GM18499 (cell line): Measurements from ENCODE around the gene IGSF23.

Experiments
- ATAC-seq: cut with Tn5 transposase; IDR thresholded peaks from one replicate; pipeline ENCODE4 v1.9.1; 2021; ENCODE audit warnings: moderate number of reproducible peaks; ENCODE audit not compliant: insufficient read depth, unreplicated experiment

Gene IGSF23, protein sequence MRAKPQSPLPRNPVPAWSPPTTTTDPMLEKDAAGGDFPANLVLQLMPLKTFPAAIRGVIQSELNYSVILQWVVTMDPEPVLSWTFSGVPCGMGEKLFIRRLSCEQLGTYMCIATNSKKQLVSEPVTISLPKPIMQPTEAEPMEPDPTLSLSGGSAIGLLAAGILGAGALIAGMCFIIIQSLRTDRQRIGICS

DNA sequence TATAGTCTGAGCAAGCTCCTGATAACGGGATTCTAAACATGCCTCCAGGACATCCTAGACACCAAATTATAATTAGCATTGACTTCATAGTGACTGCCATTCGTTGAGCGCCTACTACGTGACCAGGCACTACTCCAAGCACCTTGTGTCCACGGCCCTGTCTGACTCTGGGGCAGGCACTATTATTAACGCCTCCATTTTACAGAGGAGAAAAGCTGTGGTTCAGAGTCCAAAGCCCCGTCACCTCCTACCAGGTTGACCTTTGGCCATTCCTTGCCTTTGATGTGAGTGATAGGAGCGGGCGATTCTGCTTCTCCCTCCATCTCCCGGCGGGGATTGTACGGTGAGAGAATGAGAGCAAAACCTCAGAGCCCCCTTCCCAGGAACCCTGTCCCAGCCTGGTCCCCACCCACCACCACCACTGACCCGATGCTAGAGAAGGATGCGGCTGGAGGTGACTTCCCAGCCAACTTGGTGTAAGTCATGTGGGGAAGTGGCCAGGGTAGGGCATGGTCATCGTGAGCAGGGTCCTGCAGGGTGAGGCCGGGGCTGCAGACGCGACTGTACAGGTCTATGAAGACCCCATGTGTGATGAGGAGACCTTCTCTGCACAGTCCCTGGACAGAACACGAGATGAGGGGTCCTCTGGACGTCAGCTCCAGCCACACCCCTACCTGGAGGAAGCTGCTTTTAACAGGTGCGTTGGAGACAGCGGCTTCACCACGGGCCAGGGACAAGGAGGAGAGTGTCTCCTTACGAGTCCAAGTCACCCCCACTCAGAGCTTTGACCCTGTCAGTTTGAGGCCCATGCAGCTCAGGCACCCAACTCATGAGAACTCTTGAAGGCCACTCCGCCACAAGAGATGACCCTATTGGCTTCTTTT lies at the start of gene IGSF23:
Gene IGSF23, plus strand, starts transcription at position 269 of the 884 bp plus-strand sequence. Its CDS starts 83 bp downstream, at position 352.
- ATAC-seq = no peak

DNA sequence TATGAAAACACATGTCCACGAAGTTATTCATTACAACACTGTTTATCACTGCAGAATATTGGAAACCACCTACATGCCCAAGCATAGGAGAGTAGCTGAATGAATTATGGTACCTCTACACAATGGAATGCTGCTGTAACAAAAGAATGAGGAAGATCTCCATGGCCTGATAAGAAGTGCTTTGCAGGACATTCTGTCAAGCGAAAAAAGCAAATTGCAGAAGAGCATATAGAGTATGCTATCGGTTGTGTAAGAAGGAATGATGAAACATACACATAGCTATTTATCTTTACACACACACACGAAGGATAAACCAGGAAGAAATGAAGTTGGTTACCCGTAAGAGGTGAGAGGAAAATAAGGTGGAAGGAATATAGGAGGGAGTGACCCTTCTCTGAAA lies 46.4 kb upstream of the IGSF23 start:
- no peak for ATAC-seq

DNA sequence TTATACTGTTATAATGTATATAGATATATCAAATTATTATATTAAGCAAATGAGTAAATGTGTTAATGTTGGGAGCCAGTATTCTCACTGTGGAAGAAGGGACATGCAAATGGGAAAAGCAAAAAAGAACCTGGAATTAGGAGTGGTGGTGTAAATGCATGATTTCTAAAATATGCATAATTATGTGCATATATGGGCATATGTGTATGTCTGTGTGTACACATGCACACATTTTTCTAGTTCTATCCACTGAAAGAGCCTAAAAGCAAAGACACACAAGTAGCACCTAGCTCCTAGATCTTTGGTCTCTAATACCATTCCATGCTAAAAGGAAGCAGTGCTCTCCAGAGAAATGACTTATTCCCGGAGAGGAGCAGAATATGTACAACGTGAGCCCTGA lies 45.6 kb upstream of the IGSF23 start:
- no peak for ATAC-seq

DNA sequence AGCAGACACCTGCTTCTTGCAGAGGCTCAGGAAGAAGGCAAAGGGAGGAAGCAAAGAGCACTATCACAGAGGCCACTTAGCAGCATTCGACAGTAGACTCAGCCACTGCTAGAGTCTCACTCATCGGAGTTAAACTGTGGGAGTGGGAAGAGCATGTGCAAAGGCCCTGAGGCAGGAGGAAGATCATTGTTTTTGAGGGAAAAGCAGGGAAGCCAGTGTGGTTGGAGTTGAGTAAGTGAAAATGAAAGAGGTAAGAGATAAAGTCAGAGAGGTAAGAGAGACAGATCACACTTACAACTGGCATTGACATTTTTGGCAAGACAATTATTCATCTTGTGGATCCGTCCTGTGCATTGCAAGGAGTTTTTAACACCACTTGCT lies 42.8 kb upstream of the IGSF23 start:
- ATAC-seq = no peak

DNA sequence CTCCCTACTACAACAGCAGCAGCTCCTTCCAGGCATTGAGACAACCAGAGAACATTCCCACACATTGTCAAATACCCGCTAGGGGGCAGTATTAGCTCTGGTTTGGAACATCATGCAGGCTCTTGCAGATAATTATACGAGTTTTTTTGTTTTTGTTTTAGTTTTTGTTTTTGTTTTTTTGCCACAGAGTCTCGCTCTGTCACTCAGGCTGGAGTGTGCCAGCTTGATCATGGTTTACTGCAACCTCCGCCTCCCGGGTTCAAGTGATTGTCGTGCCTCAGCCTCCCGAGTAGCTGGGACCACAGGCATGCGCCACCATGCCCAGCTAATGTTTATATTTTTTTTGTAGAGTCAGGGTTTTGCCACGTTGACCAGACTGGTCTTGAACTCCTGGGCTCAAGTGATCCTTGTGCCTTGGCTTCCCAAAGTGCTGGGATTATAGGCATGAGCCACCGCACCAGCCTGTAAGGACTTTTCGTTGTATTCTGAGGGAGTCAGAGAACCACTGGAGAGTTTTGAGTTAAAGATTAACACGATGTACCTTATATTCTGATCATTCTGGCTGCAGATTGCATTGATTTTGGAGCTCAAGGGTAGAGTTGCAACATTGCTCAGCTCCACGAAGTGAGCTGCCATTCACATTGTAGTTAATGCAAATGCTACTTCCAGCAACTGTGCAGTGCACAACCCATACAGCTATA lies 42.2 kb upstream of the IGSF23 start:
- ATAC-seq = no peak

DNA sequence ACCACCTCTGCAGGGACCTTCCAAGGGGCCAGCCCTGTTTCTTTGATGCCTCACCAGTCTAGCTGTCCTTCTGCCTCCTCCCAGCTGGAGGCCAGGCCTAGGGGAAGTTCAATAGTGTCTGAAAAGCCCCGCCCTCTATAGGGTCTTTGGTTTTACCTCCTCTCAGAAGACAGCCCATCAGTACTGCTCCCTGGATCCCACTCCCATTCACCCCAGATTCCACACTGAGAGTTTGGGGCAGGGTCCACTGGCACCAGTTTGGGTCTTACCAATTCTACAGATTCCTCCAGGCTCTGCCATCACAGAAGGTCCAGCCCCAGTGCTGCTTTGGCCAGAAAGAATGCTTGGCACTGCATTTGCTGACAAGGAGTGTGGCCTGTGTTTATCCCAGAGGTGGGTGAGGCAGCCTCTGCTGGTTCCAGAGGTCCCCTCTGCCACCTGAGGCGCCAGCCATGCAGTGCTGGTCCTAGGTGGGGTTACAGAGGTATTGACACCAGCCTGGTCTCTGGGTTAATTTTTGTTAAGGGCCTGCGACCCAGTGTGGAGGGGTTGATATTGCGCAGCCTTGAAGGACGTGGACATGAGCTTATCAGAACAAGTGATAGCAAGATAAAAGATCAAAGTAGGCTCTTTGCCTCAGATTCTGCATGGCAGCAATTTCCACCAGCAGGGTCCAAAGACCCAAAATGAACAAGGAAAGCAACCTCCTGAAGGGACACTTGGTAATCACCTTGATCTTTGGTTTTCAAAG lies 41.4 kb upstream of the IGSF23 start:
- no peak for ATAC-seq

DNA sequence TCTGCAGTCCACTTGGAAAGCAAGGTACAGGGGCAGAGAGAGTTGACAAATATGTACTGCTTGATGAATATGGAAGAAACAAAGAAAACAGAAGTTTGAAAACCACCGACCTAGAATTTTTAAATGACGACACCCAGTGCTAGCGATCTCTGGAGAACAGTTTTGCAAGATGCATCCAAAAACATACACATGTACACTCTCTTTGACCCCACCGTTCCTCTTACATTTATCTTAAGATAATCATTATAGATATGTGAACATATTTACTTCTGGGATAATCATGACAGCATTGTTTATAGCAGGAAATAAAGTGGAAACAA lies 40.8 kb upstream of the IGSF23 start:
- no peak for ATAC-seq

DNA sequence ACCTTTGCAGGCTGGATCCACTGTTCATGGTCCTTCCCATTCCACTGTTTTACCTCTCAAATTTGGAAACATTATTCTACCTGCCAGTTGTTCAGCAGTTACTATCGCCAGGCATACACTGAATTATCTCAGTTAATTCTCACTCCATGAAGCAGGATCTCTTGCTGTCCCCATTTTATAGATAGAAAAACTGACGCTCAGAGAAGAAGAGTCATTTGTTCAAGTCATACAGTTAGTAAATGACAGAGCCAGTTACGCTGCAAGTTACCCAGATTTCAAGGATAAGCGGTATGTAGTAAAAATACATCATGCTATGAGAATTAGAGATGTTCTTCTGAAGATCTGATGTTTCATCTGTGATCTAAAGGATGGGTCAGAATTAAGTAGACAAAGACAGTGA lies 40.2 kb upstream of the IGSF23 start:
- no peak for ATAC-seq

DNA sequence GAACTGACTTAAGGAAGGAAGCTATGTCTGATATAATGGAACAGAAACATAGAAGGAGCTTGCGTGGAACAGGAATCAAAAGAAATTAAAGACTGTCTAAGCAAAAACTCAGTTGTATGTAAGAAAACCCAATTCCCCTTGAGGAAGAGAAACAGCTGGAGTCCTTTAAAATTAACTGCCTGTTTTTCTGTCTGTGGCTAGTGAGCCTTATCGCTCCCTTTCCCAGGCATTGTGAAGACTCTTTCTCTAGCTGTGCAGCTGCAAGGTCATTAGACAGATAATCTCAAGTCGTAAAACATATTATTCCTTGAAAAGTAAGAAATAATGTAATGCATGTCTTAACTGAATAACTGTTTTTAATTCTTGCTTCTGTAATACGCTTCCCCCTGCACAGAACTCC lies 39.7 kb upstream of the IGSF23 start:
- no peak for ATAC-seq

DNA sequence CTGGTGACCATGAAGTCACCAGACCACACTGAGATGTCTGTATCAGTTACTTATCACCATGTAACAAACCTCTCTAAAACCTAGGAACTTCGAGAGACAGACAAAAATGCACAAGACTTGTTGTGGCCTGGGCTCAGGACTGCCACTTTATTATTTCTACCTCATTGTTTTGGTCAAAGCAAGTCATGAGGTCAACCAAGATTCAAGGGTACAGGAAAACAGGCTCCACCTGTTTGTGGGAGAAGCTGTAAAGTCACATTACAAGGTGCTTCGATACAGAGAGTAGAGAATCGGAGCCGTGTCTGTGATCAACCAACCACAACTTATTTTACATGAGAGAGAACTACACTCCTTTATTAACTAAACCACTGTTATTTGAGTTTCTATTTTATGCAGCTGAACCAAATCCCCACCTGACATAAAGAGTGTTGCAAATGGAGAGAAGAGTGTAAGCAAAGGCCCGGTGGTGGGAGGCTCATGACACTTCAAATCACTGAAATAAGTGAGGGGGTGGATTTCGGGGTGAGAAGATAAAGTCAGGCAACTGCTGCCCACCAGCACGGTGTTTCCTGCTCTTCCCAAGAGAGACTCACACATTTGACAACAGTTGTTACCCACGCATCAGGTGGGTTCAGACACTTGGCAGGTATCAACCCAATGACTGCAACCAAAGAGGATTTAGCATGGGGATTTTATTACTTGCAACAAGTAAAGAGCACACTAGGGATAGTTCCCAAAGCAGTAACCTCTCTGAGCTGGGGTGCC lies 39.0 kb upstream of the IGSF23 start:
- ATAC-seq = no peak

DNA sequence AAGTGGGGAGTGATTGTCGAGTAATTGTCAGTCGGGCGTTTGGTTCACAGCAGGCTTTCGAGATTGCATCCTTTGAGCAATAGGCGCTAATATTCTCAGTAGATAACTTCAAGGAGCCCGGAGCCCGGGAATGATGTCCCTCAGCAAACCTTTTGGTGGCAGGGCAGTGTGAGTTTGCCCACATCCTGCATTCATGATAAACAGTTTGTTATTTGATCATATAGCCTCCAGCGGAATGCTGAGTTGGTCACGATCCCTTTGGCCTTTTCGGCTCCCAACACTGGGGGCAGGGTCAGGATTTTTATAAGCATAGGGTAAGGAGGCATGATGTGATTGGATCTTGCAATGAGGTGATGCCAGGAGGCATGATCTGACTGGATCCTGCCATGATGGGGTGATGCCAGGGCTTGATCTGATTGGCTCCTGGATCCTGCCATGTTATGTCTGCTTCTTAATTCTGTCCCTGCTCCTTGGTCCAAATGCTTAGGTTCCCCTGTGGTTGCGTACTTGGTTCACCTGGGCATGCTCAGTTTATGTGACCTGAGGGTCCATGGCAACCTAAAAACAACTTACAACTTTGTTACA lies 38.2 kb upstream of the IGSF23 start:
- no peak for ATAC-seq

DNA sequence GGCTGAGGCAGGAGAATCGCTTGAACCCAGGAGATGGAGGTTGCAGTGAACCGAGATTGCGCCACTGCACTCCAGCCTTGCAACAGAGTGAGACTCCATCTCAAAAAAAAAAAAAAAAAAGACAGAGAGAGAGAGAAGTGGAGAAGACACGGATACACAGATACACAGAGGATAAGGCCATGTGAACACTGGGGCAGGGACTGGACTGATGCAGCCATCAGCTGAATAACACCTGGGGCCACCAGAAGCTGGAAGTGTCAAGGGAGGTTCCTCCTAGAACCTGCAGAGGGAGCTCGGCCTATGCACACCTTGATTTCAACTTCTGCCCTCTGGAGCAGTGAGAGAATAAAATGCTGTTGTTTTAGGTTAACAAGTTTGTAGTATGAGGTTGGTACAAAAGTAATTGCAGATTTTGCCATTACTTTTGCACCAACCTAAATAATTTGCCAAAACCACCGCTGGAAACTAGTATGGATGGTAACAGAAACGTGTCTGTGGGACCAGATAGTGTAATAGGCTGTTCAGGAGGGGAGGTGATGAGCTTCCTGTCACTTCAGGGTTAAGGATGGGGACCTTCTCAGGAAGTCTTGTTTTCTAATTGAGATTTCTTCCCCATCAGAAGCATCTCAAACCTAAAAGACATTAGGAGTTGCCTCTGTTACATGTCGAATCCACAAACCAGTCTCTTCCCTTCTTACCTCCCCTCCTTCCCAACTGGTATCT lies 36.4 kb upstream of the IGSF23 start:
- no peak for ATAC-seq

DNA sequence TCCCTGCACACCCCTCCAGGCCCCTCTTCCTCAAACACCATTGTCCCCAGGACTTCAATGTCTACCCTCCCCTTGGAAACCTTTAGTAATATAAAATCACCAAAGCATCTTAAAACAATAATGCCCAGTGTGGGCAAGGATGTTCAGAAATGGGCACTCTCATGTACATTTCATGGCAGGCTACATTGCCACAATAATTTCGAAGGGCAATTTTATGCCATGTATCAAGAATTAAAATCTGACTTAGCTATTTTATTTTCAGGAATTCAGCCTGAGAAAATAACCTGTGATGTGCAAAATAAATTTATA lies 35.8 kb upstream of the IGSF23 start:
- no peak for ATAC-seq

DNA sequence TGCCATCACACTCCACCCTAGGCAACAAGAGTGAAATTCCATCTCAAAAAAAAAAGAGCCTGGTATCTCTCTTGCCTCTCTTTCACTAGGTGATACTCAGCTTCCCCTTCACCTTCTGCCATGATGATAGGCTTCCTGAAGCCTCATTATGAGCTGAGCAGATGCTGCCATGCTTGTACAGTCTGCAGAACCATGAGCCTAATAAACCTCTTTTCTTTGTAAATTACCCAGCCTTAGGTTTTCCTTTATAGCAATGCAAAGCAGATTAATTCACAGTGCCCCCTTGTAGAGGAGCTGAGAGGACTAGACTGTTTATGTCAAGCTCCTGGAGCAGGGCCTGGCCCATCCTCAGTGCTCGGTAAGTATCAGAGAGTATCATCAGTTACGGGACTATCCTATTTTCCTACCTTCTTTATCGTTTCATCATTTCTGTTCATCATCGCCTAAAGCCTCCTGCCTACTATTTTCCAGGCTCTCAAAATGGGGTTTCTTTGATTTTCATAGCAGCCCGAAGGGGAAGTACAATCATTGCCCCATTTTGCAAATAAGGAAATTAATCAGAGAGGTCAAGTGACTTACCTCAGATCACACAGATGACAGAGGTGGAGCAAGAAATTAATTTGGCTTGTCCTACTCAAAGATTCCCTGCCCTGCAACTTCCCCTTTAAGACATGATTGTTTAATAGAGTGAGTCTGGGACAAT lies 33.5 kb upstream of the IGSF23 start:
- ATAC-seq = no peak

DNA sequence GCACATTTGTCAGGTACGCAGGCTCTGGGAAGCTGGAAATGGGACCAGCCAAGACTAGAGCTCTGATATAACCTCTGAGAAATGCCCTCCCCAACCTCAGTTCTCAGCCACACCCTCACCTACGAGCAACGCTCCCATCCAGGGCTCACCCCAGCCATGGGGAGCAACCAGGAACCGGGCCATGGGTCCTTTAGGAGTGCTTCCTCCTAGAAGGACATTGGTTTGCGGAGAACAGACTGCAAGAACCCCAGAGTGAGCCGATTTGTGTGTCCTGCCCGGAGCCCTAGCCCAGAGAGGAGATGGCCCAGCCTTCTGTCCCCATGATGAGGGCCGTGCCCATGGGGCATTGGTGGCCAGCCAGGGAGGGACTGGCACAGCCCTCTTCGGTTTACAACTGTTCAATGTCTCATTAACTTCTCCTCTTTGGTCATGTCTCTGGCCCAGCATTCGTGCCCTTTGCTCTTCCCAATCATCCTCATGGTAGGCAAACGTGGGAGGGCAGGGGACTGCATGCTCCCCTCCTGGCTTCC lies 32.9 kb upstream of the IGSF23 start:
- ATAC-seq = no peak

DNA sequence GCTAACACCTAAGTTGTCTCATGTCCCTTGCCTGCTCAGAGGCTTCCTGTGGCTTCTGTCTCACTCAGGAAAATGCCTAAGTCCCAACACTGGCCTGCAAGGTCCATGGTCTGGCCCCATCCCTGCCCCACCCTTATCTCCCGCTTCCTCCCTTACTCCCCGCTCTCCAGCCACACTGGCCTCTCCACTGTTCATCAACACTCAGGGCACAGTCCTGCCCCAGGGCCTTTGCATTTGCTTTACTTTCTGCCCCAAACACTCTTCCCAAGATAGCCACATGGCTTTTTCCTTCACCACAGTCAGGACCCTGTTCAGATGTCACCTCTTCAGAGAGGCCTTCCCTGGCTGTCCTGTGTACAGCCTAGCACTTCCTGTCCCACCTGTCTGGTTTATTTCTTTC lies 32.1 kb upstream of the IGSF23 start:
- no peak for ATAC-seq

DNA sequence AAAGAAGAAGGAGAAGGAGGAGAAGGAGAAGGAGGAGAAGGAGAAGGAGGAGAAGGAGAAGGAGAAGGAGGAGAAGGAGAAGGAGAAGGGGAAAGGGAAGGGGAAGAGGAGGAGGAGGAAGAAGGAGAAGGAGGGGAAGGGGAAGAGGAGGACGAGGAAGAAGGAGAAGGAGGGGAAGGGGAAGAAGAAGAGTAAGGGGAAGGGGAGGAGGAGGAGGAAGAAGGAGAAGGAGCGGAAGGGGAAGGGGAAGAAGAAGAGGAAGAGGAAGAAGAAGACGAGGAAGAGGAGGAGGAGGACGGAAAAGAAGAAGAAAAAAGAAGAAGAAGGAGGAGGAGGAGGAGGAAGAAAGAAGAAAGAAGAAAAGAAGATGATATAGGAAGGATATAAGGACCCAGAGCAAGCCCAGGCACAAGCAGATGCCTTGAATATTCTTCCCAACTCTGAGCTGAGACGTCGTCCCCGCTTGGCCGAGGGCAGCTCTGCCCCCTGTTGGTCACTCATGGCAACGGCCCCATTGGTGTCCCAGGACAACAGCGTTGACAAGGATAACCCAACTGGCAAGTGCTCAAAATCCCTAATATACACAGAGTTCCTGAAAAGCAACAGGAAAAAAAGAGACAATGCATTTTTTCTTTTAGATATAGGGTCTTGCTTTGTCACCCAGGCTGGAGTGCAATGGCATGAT lies 30.6 kb upstream of the IGSF23 start:
- no peak for ATAC-seq
